IPS DF 6.9 (cell line): ENCODE data around the gene MIOX.

Experiments used
- DNase-seq: peaks from one replicate; pipeline ENCODE4 v3.0.0-alpha.2; 2013; ENCODE audit warnings: low read depth, low spot score
- H3K27ac ChIP-seq: one replicate; pipeline ENCODE4 v1.5.1; 2013; ENCODE audit warnings: low read length, control low read depth
- H3K27me3 ChIP-seq: 2 replicates; pipeline ENCODE4 v1.6.1; 2013; ENCODE audit warnings: mild to moderate bottlenecking, low read length; ENCODE audit not compliant: control insufficient read depth, insufficient read depth
- H3K36me3 ChIP-seq: 2 replicates; pipeline ENCODE4 v1.6.1; 2013; ENCODE audit warnings: low read length; ENCODE audit not compliant: control insufficient read depth, insufficient read depth
- H3K4me1 ChIP-seq: 2 replicates; pipeline ENCODE4 v1.6.1; 2013; ENCODE audit warnings: low read length; ENCODE audit not compliant: control insufficient read depth, insufficient read depth
- H3K4me3 ChIP-seq: 2 replicates; pipeline ENCODE4 v1.5.1; 2013; ENCODE audit warnings: mild to moderate bottlenecking, low read length
- H3K9me3 ChIP-seq: 2 replicates; pipeline ENCODE4 v1.6.1; 2013; ENCODE audit warnings: low read length, inconsistent platforms; ENCODE audit not compliant: control insufficient read depth, insufficient read depth
- WGBS: extraction: QIAGEN DNeasy Blood & Tissue Kit; methylation state at CpG from one replicate; pipeline ENCODE4 v1.1.7; 2013; ENCODE audit warnings: mixed read lengths, missing lambda C conversion rate; ENCODE audit not compliant: insufficient read length, insufficient coverage; 5-methylcytosine and 5-hydroxymethylcytosine counted together

MIOX gene

DNA sequence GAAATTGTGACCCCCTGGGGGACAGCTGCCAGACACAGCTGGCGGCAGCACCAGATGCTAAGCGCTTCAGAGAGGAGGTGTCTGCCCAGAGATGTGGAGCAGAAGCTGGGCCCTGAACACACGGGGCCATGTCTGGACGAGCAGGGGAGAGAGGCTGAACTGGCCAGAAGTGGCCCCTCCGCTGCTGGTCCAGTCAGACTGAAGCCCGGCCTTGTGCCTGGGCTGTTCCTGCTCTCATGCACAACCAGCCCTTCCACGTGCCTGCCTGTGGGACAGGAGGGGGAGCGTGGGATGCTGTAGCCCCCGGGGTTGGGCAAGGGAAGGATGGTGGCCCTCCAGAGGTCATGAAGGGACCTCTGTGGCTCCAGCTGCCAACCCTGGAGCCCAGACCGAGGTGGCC, 3.6 kb upstream of the MIOX start:
- DNase-seq = no peak
- H3K27ac ChIP-seq = no peak overlapping the region
- no peak overlapping the region for H3K4me3 ChIP-seq
- peaks cover 3% of the 10 kb centered on the region; the same call in 1 of the 2 replicates for H3K36me3 ChIP-seq
- no CpG with 5 or more reads among the region's 10 CpGs for WGBS
- H3K9me3 ChIP-seq = no peaks in the 10 kb centered on the region
- no peaks in the 10 kb centered on the region for H3K4me1 ChIP-seq
- H3K27me3 ChIP-seq = peaks cover 4% of the 10 kb centered on the region; the same call in 1 of the 2 replicates

DNA sequence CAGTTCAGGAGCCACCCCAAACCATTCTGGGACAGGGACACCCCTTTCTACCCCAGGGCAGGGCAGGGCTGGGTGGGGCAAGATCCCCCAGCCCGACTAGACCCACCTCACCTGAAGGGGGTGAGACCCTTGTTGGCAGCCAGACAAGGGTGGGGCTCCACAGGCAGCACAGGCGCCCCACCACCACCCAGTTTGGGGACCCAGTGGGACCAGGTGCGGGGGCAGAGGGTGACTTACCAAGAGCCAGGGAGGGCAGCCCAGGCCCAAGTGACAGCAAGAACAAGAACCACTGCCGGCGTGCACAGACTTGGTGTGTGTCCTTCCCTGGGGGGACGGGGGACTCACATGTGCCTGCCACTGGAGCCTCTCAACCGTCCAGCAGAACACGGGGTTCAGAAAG, 3.1 kb upstream of the MIOX start:
- H3K27me3 ChIP-seq = peaks cover 4% of the 10 kb centered on the region; the same call in 1 of the 2 replicates
- H3K4me1 ChIP-seq = no peaks in the 10 kb centered on the region
- no peak overlapping the region for H3K27ac ChIP-seq
- no peaks in the 10 kb centered on the region for H3K9me3 ChIP-seq
- H3K36me3 ChIP-seq = peaks cover 3% of the 10 kb centered on the region; the same call in 1 of the 2 replicates
- WGBS = no CpG with 5 or more reads among the region's 8 CpGs
- DNase-seq = no peak
- H3K4me3 ChIP-seq = no peak overlapping the region

DNA sequence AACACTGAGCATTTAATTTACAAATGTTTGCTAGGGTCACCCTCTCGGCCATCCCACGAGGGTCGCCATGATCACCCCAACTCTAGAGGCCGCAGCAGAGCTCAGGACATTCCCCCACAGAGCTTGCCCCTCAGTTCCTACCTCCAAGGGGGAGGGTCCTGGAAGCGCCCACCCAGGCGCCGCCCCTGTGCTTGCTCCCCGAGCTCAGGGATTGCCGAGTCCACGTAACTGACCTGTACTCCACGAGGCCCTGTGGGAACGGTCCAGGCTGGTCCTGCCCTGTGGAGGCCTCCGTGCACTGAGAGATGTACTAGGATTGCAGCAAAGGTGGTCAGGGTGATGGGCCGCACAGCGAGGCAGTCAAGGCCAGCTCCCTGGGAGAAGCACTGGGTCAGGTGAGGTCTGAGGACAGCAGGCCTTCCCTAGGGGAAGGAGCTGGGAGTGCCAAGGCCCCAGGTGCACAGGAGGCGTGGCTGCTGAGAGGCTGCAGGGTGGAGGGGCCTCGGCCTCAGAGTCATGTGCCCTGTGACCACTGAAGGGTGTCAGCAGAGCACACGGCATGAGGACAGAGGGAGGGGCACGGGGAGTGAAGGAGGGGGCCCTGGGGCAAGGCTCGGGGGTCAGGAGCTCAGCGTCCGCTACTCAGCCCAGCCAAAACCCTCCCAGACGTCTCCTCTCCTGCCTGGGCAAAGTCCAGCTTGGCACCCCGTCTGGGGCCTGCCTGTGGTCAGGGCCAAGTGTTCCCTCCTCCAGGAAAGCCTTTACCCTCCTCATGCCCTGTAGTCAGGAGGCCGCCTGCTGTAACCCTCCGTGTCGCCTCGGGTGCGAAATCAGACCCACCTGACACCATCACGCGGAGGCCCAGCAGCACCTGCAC, 2.4 kb upstream of the MIOX start:
- Histone ChIP-seq H3K36me3 (peaks cover 3% of the 10 kb centered on the region; the same call in 1 of the 2 replicates), H3K27ac (no peak overlapping the region), H3K27me3 (peaks cover 4% of the 10 kb centered on the region; the same call in 1 of the 2 replicates), H3K9me3 (no peaks in the 10 kb centered on the region), H3K4me1 (no peaks in the 10 kb centered on the region), H3K4me3 (no peak overlapping the region)
- no peak for DNase-seq
- no CpG with 5 or more reads among the region's 31 CpGs for WGBS

DNA sequence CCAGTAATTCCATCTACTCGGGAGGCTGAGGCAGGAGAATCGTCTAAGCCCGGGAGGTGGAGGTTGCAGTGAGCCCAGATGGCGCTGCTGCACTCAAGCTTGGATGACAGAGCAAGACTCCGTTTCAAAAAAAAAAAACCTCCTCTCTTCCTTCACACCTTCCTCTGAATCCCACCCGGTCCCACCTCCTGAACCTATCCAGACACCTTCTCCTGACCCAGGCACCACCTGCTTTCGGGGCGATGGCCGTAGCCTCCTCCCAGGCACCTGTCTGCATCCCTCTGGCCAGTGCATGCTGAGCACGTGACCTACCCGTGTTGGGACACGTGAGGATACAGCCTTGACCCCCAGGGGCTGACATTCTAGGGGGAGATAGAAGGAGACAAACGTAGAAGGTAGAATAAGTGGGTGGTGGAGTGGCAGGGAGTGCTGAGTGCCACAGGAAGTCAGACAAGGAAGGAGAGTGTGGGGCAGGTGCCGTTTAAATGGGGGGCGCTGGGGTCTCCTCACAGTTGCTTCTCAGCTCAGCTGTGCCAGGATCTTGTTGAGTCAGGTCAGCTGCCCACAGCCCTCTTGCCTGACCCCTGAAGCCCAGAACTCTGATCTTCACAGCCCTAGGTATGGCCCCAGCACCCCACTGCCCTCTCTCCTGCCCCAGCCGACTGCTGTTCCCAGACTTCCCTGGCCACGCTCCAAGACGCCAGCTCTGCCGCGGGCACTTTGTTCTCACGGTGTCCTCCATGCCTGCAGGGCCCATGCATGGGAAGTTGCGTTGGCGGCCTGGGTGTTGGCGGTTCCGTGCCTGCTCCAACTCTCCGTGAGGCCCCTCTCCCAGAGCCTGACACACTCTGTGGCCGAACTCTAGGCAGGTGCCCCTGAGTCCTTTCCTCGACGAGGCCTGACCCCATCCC, 1.2 kb upstream of the MIOX start:
- Histone ChIP-seq H3K27me3 (no peaks in the 10 kb centered on the region; the same call in 1 of the 2 replicates), H3K36me3 (peaks cover 3% of the 10 kb centered on the region; the same call in 1 of the 2 replicates), H3K9me3 (no peaks in the 10 kb centered on the region), H3K27ac (no peak overlapping the region), H3K4me1 (no peaks in the 10 kb centered on the region), H3K4me3 (no peak overlapping the region)
- no CpG with 5 or more reads among the region's 29 CpGs for WGBS
- no peak for DNase-seq

DNA sequence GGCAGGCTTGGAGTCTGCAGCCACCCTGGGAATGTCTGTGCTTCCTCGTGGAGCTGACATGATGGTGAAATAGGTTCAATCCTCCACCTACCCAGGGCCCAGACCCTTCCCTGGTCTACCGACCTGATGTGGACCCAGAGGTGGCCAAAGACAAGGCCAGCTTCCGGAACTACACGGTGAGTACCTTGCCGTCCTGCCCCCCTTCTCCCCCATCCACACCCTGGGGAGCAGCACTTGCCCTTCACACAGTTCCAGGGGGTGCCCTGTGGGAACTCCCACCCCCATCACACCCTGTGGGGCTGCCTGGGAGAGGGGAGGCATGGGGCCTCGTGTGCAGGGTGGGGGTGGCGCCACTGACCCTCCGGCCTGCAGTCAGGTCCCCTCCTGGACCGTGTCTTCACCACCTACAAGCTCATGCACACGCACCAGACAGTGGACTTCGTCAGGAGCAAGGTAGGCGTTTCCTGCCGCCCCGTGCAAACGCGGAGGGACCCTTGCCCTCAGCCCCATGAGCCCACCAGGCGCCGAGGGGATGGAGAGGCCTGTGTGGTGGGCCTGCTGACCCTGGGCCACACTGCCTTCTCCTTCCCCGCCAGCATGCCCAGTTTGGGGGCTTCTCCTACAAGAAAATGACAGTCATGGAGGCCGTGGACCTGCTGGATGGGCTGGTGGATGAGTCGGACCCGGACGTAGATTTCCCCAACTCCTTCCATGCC, 789 bp downstream of the MIOX start:
- WGBS = no CpG with 5 or more reads among the region's 23 CpGs
- no peak overlapping the region for H3K4me3 ChIP-seq
- DNase-seq = no peak
- H3K9me3 ChIP-seq = no peaks in the 10 kb centered on the region
- no peaks in the 10 kb centered on the region for H3K27me3 ChIP-seq
- no peak overlapping the region for H3K27ac ChIP-seq
- no peaks in the 10 kb centered on the region for H3K4me1 ChIP-seq
- peaks cover 3% of the 10 kb centered on the region; the same call in 1 of the 2 replicates for H3K36me3 ChIP-seq

DNA sequence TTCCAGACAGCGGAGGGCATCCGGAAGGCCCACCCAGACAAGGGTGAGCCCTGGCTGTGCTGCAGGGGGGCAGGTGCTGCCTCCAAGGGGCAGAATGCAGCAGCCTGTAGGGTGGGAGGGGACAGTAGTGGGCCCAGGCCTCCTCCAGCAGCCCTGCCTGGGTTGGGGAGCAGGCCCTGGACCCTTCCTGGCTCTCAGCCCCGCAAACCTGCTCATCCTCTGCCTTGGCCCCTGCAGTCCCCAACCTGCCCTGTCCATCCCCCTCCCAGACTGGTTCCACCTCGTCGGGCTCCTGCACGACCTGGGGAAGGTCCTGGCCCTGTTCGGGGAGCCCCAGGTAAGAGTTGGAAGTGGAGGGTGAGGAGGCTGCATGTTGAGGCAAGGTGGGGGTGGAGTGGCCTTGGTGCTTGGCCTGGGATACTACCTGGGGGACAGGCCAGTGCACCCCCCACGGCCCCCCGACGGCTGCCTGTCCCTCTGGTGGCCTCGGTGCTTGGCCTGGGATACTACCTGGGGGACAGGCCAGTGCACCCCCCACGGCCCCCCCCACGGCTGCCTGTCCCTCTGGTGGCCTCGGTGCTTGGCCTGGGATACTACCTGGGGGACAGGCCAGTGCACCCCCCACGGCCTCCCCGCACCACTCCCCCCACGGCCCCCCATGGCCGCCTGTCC, 1.5 kb downstream of the MIOX start:
- WGBS = no CpG with 5 or more reads among the region's 18 CpGs
- no peak overlapping the region for H3K27ac ChIP-seq
- H3K27me3 ChIP-seq = no peaks in the 10 kb centered on the region
- DNase-seq = no peak
- H3K4me3 ChIP-seq = no peak overlapping the region
- no peaks in the 10 kb centered on the region for H3K36me3 ChIP-seq
- H3K9me3 ChIP-seq = no peaks in the 10 kb centered on the region
- H3K4me1 ChIP-seq = no peaks in the 10 kb centered on the region

DNA sequence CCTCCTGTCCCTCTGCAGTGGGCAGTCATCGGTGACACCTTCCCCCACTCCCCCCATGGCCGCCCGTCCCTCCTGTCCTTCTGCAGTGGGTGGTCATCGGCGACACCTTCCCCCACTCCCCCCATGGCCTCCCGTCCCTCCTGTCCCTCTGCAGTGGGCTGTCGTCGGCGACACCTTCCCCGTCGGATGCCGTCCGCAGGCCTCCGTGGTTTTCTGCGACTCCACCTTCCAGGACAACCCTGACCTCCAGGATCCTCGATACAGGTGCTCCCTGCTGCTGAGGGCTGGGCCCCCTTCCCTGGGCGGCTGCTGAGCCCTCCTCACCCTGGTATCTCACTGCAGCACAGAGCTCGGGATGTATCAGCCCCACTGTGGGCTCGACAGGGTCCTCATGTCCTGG, 2.2 kb downstream of the MIOX start:
- Histone ChIP-seq H3K9me3 (no peaks in the 10 kb centered on the region), H3K27ac (no peak overlapping the region), H3K4me3 (no peak overlapping the region), H3K27me3 (no peaks in the 10 kb centered on the region), H3K4me1 (no peaks in the 10 kb centered on the region), H3K36me3 (no peaks in the 10 kb centered on the region)
- no CpG with 5 or more reads among the region's 19 CpGs for WGBS
- no peak for DNase-seq

DNA sequence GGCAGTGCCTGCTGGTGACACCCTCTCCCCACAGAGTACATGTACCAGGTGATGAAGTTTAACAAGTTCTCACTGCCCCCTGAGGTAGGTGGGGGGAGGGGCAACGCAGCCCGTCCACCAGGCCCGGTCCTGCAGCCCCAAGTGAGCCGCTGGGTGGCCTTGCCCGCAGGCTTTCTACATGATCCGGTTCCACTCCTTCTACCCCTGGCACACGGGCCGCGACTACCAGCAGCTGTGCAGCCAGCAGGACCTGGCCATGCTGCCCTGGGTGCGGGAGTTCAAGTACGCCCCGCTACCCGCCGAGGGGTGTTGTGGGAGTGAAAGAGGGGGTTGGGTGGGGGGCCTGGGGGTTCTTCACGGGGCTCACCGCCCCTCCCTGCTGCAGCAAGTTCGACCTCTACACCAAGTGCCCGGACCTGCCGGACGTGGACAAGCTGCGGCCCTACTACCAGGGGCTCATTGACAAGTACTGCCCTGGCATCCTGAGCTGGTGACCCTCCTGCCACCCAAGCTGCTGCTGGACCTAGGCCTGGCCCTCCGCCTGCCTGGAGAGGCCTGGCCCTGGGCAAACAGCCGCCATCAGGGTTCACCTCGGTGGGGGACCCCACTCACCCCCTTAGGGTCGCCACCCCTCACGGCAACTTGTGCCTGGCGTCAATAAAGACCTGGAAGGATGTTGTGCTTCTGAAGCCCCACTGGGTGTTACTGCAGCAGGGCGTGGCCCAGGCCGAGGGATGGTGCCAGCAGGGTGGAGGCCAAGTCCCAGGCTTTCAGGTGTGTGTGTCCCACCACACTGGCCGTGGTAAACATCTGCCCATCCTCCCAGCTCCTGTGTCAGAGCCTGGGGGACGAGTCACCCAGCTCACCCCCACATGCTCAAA, 2.9 kb downstream of the MIOX start:
- no peak overlapping the region for H3K27ac ChIP-seq
- H3K4me3 ChIP-seq = no peak overlapping the region
- no peaks in the 10 kb centered on the region for H3K9me3 ChIP-seq
- no peak for DNase-seq
- no CpG with 5 or more reads among the region's 31 CpGs for WGBS
- no peaks in the 10 kb centered on the region for H3K27me3 ChIP-seq
- no peaks in the 10 kb centered on the region for H3K4me1 ChIP-seq
- H3K36me3 ChIP-seq = no peaks in the 10 kb centered on the region
